Suppressor macrophage (primary cell): ENCODE results near the gene RPL28.
"Not testable (repeated sequence)": the region's sequence is repeated elsewhere in the genome, so short reads cannot be mapped to it uniquely, and the experiment has no call there.

Experiments
- DNase-seq, 4 experiments: peaks; one replicate each; pipeline ENCODE4 v3.0.0-alpha.2; 2020 to 2022

Gene RPL28

GRCh38 chr19:55431183-55431582 is 45.5 kb downstream of the RPL28 start:
- no peak for DNase-seq

GRCh38 chr19:55432241-55432959 is 46.7 kb downstream of the RPL28 start:
- no peak for DNase-seq

GRCh38 chr19:55433292-55433691 is 47.6 kb downstream of the RPL28 start:
- DNase-seq, result no peak

- DNase-seq, result no peak
Observed at GRCh38 chr19:55434356-55434919, 48.7 kb downstream of the RPL28 start.

GRCh38 chr19:55435020-55435419 is 49.3 kb downstream of the RPL28 start:
- no peak for DNase-seq

- no peak for DNase-seq
Observed at GRCh38 chr19:55436847-55437246, 51.1 kb downstream of the RPL28 start.

- peak; percentile 53 to 76 (median 70) for DNase-seq
Observed at GRCh38 chr19:55437410-55437809, 51.7 kb downstream of the RPL28 start.

- no peak for DNase-seq
Observed at GRCh38 chr19:55439052-55439451, 53.3 kb downstream of the RPL28 start.

- DNase-seq, result peak in 2 of 4 experiments; percentile 28 to 31
Observed at GRCh38 chr19:55440411-55441105, 54.8 kb downstream of the RPL28 start.

GRCh38 chr19:55441319-55441691 is 55.6 kb downstream of the RPL28 start:
- peak; percentile 55 to 77 (median 72) for DNase-seq

GRCh38 chr19:55441692-55442321 is 56.1 kb downstream of the RPL28 start:
- DNase-seq, result no peak

GRCh38 chr19:55442372-55442961 is 56.7 kb downstream of the RPL28 start:
- peak in 1 of 4 experiments; percentile 22 for DNase-seq

- peak in 1 of 4 experiments; percentile 18 for DNase-seq
Observed at GRCh38 chr19:55443045-55443823, 57.5 kb downstream of the RPL28 start, which contains the start of gene SHISA7. SHISA7 (minus strand) TSS chr19:55443300; CDS start chr19:55442863, 437 bp downstream.

GRCh38 chr19:55443824-55444480 is 58.2 kb downstream of the RPL28 start:
- DNase-seq, result no peak

GRCh38 chr19:55444646-55445045 is 58.9 kb downstream of the RPL28 start:
- no peak for DNase-seq

GRCh38 chr19:55446060-55446459 is 60.3 kb downstream of the RPL28 start:
- no peak for DNase-seq

- DNase-seq, result peak in 2 of 4 experiments; percentile 20 to 24
Observed at GRCh38 chr19:55447421-55448174, 61.9 kb downstream of the RPL28 start.

GRCh38 chr19:55448175-55448490 is 62.4 kb downstream of the RPL28 start:
- DNase-seq, result not testable (repeated sequence)

GRCh38 chr19:55449469-55449868 is 63.7 kb downstream of the RPL28 start:
- no peak for DNase-seq

- DNase-seq, result peak in 1 of 4 experiments; percentile 18
Observed at GRCh38 chr19:55451163-55451964, 65.6 kb downstream of the RPL28 start.
